ENCODE results near the gene RYK.

RYK gene

GRCh38 chr3:134194247-134194646, 56.4 kb downstream of the RYK start:
- no peak overlapping the region for H3K4me2 ChIP-seq
- no peak overlapping the region for H2AFZ ChIP-seq (ENCODE audit: low read depth)
- H4K20me1 ChIP-seq (ENCODE audit: insufficient read depth): no peaks in the 10 kb centered on the region
- no peak overlapping the region for H3K4me3 ChIP-seq (IDR thresholded peaks at IDR 0.05; ENCODE audit: insufficient read depth, low read depth, low read length)
- no peak overlapping the region for H3K27ac ChIP-seq
- H3K36me3 ChIP-seq (ENCODE audit: insufficient read depth): no peaks in the 10 kb centered on the region
- H3K27me3 ChIP-seq (ENCODE audit: insufficient read depth, low read depth): no peaks in the 10 kb centered on the region
- TF ChIP-seq CTCF (conservative IDR thresholded peaks at IDR 0.05; ENCODE audit: low read depth, low read length): no peak
- no peaks in the 10 kb centered on the region for H3K79me2 ChIP-seq (ENCODE audit: insufficient read depth, low read depth)
- H3K4me1 ChIP-seq (ENCODE audit: low read depth, poor library complexity, severe bottlenecking): no peaks in the 10 kb centered on the region
- H3K9ac ChIP-seq: no peak overlapping the region

DNA sequence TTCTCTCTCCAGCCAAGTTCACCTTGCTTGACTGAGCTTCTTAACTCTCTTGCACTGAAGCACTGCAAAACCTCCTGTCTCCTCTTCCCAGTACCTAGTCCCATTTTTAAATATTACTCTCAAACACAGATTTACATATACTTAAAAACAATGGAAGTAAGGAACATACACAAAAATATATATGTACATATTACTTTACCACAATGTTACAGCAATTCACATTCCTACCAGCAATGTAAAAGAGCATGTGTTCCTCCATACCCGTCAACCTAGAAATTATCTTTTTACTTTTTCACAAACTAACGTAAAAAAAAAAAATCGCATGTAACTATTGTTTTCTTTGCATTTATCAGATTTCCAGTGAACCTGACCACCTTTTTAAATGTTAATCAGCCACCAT, 60.4 kb downstream of the RYK start:
- Histone ChIP-seq H3K4me1 (ENCODE audit: low read depth, poor library complexity, severe bottlenecking) (no peaks in the 10 kb centered on the region), H3K27ac (no peak overlapping the region), H3K27me3 (ENCODE audit: insufficient read depth, low read depth) (no peaks in the 10 kb centered on the region), H3K79me2 (ENCODE audit: insufficient read depth, low read depth) (no peaks in the 10 kb centered on the region), H3K9ac (no peak overlapping the region), H3K4me3 (IDR thresholded peaks at IDR 0.05; ENCODE audit: insufficient read depth, low read depth, low read length) (no peak overlapping the region), H3K4me2 (no peak overlapping the region), H3K36me3 (ENCODE audit: insufficient read depth) (no peaks in the 10 kb centered on the region), H4K20me1 (ENCODE audit: insufficient read depth) (no peaks in the 10 kb centered on the region), H2AFZ (ENCODE audit: low read depth) (no peak overlapping the region)
- no peak for TF ChIP-seq CTCF (conservative IDR thresholded peaks at IDR 0.05; ENCODE audit: low read depth, low read length)

DNA sequence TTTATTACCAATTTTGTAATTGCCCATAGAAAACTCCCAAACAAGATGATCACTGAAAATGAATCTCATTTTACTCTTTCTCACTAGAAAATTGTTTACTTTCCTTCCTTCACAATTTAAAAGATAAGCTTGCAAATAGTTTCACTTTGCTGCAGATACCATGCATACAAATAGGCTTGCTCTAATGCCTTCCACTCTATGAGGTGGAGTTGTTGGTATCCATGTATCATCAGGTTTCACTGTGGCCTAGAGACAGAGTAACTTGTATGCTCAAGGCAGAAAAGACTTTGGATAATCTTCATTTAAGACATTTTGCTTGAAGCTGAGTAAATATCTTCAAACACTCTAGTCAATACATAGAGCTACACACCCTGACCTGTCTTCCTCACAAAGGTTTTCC, 60.8 kb downstream of the RYK start:
- H3K79me2 ChIP-seq (ENCODE audit: insufficient read depth, low read depth): no peaks in the 10 kb centered on the region
- no peak for TF ChIP-seq CTCF (conservative IDR thresholded peaks at IDR 0.05; ENCODE audit: low read depth, low read length)

GRCh38 chr3:134186391-134186790, 64.3 kb downstream of the RYK start:
- no peak overlapping the region for H3K9ac ChIP-seq
- no peak overlapping the region for H3K27ac ChIP-seq
- no peak overlapping the region for H2AFZ ChIP-seq (ENCODE audit: low read depth)
- no peaks in the 10 kb centered on the region for H3K79me2 ChIP-seq (ENCODE audit: insufficient read depth, low read depth)
- H3K4me1 ChIP-seq (ENCODE audit: low read depth, poor library complexity, severe bottlenecking): no peaks in the 10 kb centered on the region
- H4K20me1 ChIP-seq (ENCODE audit: insufficient read depth): no peaks in the 10 kb centered on the region
- no peak for TF ChIP-seq CTCF (conservative IDR thresholded peaks at IDR 0.05; ENCODE audit: low read depth, low read length)
- H3K4me2 ChIP-seq: no peak overlapping the region
- no peaks in the 10 kb centered on the region for H3K27me3 ChIP-seq (ENCODE audit: insufficient read depth, low read depth)
- H3K4me3 ChIP-seq (IDR thresholded peaks at IDR 0.05; ENCODE audit: insufficient read depth, low read depth, low read length): no peak overlapping the region
- H3K36me3 ChIP-seq (ENCODE audit: insufficient read depth): no peaks in the 10 kb centered on the region

More for the DNA sequence above, 60.8 kb downstream of the RYK start:
- H3K4me2 ChIP-seq: no peak overlapping the region
- no peak overlapping the region for H3K4me3 ChIP-seq (IDR thresholded peaks at IDR 0.05; ENCODE audit: insufficient read depth, low read depth, low read length)
- H3K9ac ChIP-seq: no peak overlapping the region
- no peaks in the 10 kb centered on the region for H3K4me1 ChIP-seq (ENCODE audit: low read depth, poor library complexity, severe bottlenecking)
- H3K27ac ChIP-seq: no peak overlapping the region
- H4K20me1 ChIP-seq (ENCODE audit: insufficient read depth): no peaks in the 10 kb centered on the region
- no peaks in the 10 kb centered on the region for H3K36me3 ChIP-seq (ENCODE audit: insufficient read depth)
- H2AFZ ChIP-seq (ENCODE audit: low read depth): no peak overlapping the region
- no peaks in the 10 kb centered on the region for H3K27me3 ChIP-seq (ENCODE audit: insufficient read depth, low read depth)

Data from KMS-11 (cell line).